Measurements from ENCODE around the gene GSDMA.
"Not testable (repeated sequence)": the region's sequence is repeated elsewhere in the genome, so short reads cannot be mapped to it uniquely, and the experiment has no call there.

GSDMA gene

DNA sequence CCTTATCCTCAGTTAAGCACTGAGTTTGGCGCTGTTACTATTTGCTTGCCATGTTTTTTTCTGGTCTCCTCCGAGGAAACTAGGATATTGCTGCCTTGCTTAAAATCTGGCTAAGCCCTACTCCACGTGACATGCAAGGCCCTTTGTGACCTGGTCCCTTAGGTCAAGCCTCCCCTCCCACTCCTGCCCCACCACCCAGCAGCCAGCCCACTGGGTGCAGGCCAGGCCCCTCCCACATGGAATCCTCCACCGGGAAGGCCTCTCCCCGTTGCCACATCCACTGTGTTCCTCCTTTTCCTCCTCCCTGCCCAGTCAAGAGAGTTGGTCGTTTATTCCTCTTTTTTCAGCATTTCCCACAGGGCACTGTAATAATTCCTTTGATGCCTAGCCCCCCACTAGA lies 34.0 kb downstream of the GSDMA start:
- no peak for DNase-seq (ENCODE audit: low read depth)

- DNase-seq (ENCODE audit: low read depth) = no peak
Measured at GRCh38 chr17:39997543-39997942, 34.7 kb downstream of the GSDMA start.

- no peak for DNase-seq (ENCODE audit: low read depth)
Measured at GRCh38 chr17:39999067-39999466, 36.3 kb downstream of the GSDMA start.

- no peak for DNase-seq (ENCODE audit: low read depth)
Measured at GRCh38 chr17:40000161-40000560, 37.4 kb downstream of the GSDMA start.

- not testable (repeated sequence) for DNase-seq (ENCODE audit: low read depth)
Measured at GRCh38 chr17:40001335-40001734, 38.5 kb downstream of the GSDMA start.

- no peak for DNase-seq (ENCODE audit: low read depth)
Measured at GRCh38 chr17:40004072-40004471, 41.3 kb downstream of the GSDMA start.

DNA sequence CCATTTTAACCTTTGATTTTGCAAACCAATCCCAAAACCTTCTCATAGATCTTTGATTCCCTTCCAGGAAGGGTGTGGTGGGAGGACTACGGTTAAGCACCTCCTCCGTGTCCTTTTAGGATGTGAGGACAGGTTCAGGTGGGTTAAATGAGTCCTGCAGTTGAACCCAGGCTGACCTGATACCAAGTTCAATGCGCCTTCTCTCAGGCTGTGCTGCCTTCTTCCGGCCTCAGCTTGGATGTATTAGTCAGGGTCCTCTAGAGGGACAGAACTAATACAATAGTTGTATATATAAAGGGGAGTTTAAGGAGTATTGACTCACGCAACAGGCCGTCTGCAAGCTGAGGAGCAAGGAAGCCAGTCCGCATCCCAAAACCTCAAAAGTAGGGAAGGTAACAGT lies 41.9 kb downstream of the GSDMA start:
- no peak for DNase-seq (ENCODE audit: low read depth)

- DNase-seq (ENCODE audit: low read depth) = no peak
Measured at GRCh38 chr17:40005520-40005919, 42.7 kb downstream of the GSDMA start.

DNA sequence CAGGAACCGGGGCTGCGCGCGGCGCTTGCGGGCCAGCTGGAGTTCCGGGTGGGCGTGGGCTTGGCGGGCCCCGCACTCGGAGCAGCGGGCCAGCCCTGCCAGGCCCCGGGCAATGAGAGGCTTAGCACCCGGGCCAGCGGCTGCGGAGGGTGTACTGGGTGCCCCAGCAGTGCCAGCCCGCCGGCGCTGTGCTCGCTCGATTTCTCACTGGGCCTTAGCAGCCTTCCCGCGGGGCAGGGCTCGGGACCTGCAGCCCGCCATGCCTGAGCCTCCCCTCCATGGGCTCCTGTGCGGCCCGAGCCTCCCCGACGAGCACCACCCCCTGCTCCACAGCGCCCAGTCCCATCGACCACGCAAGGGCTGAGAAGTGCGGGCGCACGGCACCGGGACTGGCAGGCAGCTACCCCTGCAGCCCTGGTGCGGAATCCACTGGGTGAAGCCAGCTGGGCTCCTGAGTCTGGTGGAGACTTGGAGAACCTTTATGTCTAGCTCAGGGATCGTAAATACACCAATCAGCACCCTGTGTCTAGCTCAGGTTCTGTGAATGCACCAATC lies 48.2 kb downstream of the GSDMA start:
- not testable (repeated sequence) for DNase-seq (ENCODE audit: low read depth)

DNA sequence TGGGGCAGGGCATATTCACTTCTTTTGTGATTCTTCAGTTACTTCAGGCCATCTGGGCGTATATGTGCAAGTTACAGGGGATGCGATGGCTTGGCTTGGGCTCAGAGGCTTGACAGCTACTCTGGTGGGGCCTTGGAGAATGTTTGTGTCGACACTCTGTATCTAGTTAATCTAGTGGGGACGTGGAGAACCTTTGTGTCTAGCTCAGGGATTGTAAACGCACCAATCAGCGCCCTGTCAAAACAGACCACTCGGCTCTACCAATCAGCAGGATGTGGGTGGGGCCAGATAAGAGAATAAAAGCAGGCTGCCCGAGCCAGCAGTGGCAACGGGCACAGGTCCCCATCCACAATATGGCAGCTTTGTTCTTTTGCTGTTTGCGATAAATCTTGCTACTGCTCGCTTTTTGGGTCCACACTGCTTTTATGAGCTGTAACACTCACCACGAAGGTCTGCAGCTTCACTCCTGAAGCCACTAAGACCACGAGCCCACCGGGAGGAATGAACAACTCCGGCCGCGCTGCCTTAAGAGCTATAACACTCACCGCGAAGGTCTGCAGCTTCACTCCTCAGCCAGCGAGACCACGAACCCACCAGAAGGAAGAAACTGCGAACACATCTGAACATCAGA lies 49.3 kb downstream of the GSDMA start:
- not testable (repeated sequence) for DNase-seq (ENCODE audit: low read depth)

DNA sequence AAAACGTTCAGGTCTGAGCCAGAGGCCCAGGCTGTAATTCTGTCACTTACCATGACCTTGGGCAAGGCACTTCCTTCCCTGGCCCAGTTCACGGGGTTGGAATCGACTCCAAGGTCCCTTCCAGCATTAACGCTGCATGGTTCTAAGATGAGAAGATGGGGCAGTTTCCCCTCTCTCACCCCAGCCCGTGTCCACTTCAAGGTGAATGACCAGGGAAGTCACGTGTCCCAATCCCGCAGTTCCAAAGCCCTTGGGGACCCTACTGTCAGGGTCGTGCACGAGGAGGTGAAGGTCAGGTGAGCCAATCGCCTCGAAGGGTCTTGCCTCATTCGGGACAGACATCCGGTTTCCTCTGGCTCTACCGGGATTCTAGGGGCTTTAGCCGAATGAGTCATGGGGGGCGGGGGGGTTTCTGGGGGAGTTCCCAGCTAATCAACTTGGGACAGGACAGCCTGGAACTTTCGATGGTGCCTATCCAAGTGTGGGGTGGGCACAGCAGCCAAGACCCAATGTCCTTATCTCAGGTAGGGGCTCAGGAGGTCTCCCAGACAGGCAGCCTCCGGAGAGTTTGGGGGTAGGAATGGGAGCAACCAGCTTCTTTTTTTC lies 51.7 kb downstream of the GSDMA start:
- no peak for DNase-seq (ENCODE audit: low read depth)

DNA sequence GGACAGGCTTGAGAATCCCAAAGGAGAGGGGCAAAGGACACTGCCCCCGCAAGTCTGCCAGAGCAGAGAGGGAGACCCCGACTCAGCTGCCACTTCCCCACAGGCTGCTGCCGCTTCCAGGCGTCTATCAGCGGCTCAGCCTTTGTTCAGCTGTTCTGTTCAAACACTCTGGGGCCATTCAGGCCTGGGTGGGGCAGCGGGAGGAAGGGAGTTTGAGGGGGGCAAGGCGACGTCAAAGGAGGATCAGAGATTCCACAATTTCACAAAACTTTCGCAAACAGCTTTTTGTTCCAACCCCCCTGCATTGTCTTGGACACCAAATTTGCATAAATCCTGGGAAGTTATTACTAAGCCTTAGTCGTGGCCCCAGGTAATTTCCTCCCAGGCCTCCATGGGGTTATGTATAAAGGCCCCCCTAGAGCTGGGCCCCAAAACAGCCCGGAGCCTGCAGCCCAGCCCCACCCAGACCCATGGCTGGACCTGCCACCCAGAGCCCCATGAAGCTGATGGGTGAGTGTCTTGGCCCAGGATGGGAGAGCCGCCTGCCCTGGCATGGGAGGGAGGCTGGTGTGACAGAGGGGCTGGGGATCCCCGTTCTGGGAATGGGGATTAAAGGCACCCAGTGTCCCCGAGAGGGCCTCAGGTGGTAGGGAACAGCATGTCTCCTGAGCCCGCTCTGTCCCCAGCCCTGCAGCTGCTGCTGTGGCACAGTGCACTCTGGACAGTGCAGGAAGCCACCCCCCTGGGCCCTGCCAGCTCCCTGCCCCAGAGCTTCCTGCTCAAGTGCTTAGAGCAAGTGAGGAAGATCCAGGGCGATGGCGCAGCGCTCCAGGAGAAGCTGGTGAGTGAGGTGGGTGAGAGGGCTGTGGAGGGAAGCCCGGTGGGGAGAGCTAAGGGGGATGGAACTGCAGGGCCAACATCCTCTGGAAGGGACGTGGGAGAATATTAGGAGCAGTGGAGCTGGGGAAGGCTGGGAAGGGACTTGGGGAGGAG lies 52.5 kb downstream of the GSDMA start, which contains the start of gene CSF3:
Gene CSF3, plus strand, starts transcription at position 436 of the 993 bp plus-strand sequence. Its CDS starts 35 bp downstream, at position 471.
- no peak for DNase-seq (ENCODE audit: low read depth)

DNA sequence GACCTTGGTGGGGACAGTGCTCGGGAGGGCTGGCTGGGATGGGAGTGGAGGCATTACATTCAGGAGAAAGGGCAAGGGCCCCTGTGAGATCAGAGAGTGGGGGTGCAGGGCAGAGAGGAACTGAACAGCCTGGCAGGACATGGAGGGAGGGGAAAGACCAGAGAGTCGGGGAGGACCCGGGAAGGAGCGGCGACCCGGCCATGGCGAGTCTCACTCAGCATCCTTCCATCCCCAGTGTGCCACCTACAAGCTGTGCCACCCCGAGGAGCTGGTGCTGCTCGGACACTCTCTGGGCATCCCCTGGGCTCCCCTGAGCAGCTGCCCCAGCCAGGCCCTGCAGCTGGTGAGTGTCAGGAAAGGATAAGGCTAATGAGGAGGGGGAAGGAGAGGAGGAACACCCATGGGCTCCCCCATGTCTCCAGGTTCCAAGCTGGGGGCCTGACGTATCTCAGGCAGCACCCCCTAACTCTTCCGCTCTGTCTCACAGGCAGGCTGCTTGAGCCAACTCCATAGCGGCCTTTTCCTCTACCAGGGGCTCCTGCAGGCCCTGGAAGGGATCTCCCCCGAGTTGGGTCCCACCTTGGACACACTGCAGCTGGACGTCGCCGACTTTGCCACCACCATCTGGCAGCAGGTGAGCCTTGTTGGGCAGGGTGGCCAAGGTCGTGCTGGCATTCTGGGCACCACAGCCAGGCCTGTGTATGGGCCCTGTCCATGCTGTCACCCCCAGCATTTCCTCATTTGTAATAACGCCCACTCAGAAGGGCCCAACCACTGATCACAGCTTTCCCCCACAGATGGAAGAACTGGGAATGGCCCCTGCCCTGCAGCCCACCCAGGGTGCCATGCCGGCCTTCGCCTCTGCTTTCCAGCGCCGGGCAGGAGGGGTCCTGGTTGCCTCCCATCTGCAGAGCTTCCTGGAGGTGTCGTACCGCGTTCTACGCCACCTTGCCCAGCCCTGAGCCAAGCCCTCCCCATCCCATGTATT lies 53.5 kb downstream of the GSDMA start:
- DNase-seq (ENCODE audit: low read depth) = no peak

- no peak for DNase-seq (ENCODE audit: low read depth)
Measured at GRCh38 chr17:40017422-40018080, 54.7 kb downstream of the GSDMA start.

- DNase-seq (ENCODE audit: low read depth) = no peak
Measured at GRCh38 chr17:40018211-40019121, 55.7 kb downstream of the GSDMA start.

GRCh38 chr17:40019140-40019991 lies 56.6 kb downstream of the GSDMA start:
- DNase-seq (ENCODE audit: low read depth) = no peak

DNA sequence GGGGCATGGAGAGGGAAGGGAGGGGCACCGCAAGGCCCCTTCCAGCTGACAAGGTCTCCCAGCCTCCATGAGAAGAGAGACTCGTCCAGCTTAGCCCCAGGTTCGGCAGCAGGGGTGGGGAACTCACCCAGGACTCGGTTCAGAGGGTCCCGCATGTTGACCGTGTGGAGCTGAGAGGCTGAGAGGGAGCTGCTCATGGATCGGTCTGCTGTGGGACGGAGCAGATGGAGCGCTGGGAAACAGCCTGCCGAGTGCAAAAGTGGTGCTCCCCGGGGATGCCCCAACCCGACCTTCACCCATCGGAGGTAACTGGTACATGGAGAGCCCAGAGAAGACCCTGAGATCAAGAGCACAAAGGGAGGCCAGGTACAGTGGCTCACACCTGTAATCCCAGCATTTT lies 57.3 kb downstream of the GSDMA start:
- DNase-seq (ENCODE audit: low read depth) = no peak

- no peak for DNase-seq (ENCODE audit: low read depth)
Measured at GRCh38 chr17:40021451-40021971, 58.7 kb downstream of the GSDMA start.
